Progenitor cell of endocrine pancreas (in vitro differentiated cells): ENCODE results near the gene MAS1. TPM values are rescaled to one million over a fixed set of nuclear protein-coding genes. Genes with fewer than 3 reads are reported as not detected.

ENCODE experiments used
- DNase-seq: peaks from one replicate; pipeline ENCODE4 v3.0.0; 2021; ENCODE audit warnings: low spot score; ENCODE audit not compliant: unreplicated experiment
- H3K27ac Mint-ChIP-seq: 2 replicates; pipeline ENCODE4 v1.8.0; 2021; ENCODE audit warnings: mild to moderate bottlenecking, moderate library complexity, mixed read lengths
- H3K27me3 Mint-ChIP-seq: 2 replicates; pipeline ENCODE4 v1.8.0; 2021; ENCODE audit warnings: mixed read lengths
- H3K36me3 Mint-ChIP-seq: 2 replicates; pipeline ENCODE4 v1.8.0; 2022; ENCODE audit warnings: mixed read lengths; ENCODE audit not compliant: insufficient read depth
- H3K4me1 Mint-ChIP-seq: 2 replicates; pipeline ENCODE4 v1.8.0; 2021; ENCODE audit warnings: low read depth, mixed read lengths
- H3K4me3 Mint-ChIP-seq: 2 replicates; pipeline ENCODE4 v1.8.0; 2021; ENCODE audit warnings: low read depth, mild to moderate bottlenecking, moderate library complexity, mixed read lengths
- H3K9me3 Mint-ChIP-seq: 2 replicates; pipeline ENCODE4 v1.8.0; 2021; ENCODE audit warnings: low read depth, mixed read lengths
- CTCF ChIP-seq: fragments of 200-600 bp; sonication (generic); IDR thresholded peaks from one replicate; pipeline ENCODE4 v1.5.0; 2021; ENCODE audit warnings: antibody characterized with exemption, mild to moderate bottlenecking; ENCODE audit not compliant: unreplicated experiment
- total RNA-seq: library from RNA; stranded (reverse); gene quantifications from 2 replicates; pipeline ENCODE4 v1.2.1, GENCODE V29; 2021

The MAS1 gene
- total RNA-seq, 1 donor from 2014 or later: not detected

- no peak for TF ChIP-seq CTCF
- peaks cover 52% of the 10 kb centered on the region for H3K27me3 Mint-ChIP-seq
- H3K4me1 Mint-ChIP-seq: peaks cover 14% of the 10 kb centered on the region
- no peaks in the 10 kb centered on the region for H3K9me3 Mint-ChIP-seq
- no peak for DNase-seq
- no peak overlapping the region for H3K27ac Mint-ChIP-seq
- no peak overlapping the region for H3K4me3 Mint-ChIP-seq
- H3K36me3 Mint-ChIP-seq: no peaks in the 10 kb centered on the region
Observed at GRCh38 chr6:159887761-159888160, 3.0 kb upstream of the MAS1 start.

- H3K27ac Mint-ChIP-seq: no peak overlapping the region
- no peaks in the 10 kb centered on the region for H3K9me3 Mint-ChIP-seq
- peaks cover 16% of the 10 kb centered on the region for H3K4me1 Mint-ChIP-seq
- no peak overlapping the region for H3K4me3 Mint-ChIP-seq
- H3K27me3 Mint-ChIP-seq: peaks cover 57% of the 10 kb centered on the region
- no peaks in the 10 kb centered on the region for H3K36me3 Mint-ChIP-seq
- TF ChIP-seq CTCF: no peak
- no peak for DNase-seq
Observed at GRCh38 chr6:159890201-159890600, 587 bp upstream of the MAS1 start.

GRCh38 chr6:159892053-159892452 lies 1.3 kb downstream of the MAS1 start:
- DNase-seq: no peak
- H3K36me3 Mint-ChIP-seq: no peaks in the 10 kb centered on the region
- H3K27me3 Mint-ChIP-seq: peaks cover 47% of the 10 kb centered on the region
- H3K4me1 Mint-ChIP-seq: peaks cover 16% of the 10 kb centered on the region
- H3K27ac Mint-ChIP-seq: peak overlapping the region; percentile 80
- H3K9me3 Mint-ChIP-seq: no peaks in the 10 kb centered on the region
- no peak overlapping the region for H3K4me3 Mint-ChIP-seq
- no peak for TF ChIP-seq CTCF

- Mint-ChIP-seq H3K4me3 (no peak overlapping the region), H3K27ac (no peak overlapping the region), H3K4me1 (peaks cover 12% of the 10 kb centered on the region), H3K27me3 (peaks cover 39% of the 10 kb centered on the region), H3K36me3 (no peaks in the 10 kb centered on the region), H3K9me3 (no peaks in the 10 kb centered on the region)
- DNase-seq: no peak
- no peak for TF ChIP-seq CTCF
Observed at GRCh38 chr6:159893064-159893463, 2.3 kb downstream of the MAS1 start.

- Mint-ChIP-seq H3K4me1 (peaks cover 11% of the 10 kb centered on the region), H3K27ac (no peak overlapping the region), H3K9me3 (no peaks in the 10 kb centered on the region), H3K27me3 (peaks cover 21% of the 10 kb centered on the region), H3K4me3 (no peak overlapping the region), H3K36me3 (no peaks in the 10 kb centered on the region)
- no peak for TF ChIP-seq CTCF
- DNase-seq: no peak
Observed at GRCh38 chr6:159894991-159895390, 4.2 kb downstream of the MAS1 start.
